Measurements from ENCODE around the gene EIF2B2.

Gene EIF2B2

DNA sequence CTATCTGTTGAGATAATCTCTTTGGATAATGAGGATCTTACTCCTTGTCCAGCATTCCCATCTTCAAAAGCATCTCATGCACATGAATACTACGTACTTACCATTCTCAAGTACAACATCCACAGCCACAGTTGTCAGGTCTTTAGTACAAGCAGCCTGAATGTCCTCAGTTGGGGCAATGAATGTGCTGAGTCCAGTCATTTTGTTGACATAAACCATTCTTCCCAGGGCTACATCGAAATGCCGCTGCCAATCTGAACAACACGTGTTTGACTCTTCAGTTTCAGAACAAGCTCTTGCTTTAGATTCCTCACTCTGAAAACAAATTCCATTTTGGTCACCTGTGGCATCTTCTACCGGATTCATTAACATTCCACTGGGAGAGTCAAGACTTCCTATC, 43.6 kb downstream of the EIF2B2 start:
- no peak for ATAC-seq
- TF ChIP-seq OSR1 (CRISPR knock-in tag; IDR thresholded peaks at IDR 0.05) (no peak), GLIS3 (CRISPR knock-in tag; IDR thresholded peaks at IDR 0.05) (no peak), ESRRG (CRISPR knock-in tag; IDR thresholded peaks at IDR 0.05) (no peak)
- TF ChIP-seq, protein P1, sequence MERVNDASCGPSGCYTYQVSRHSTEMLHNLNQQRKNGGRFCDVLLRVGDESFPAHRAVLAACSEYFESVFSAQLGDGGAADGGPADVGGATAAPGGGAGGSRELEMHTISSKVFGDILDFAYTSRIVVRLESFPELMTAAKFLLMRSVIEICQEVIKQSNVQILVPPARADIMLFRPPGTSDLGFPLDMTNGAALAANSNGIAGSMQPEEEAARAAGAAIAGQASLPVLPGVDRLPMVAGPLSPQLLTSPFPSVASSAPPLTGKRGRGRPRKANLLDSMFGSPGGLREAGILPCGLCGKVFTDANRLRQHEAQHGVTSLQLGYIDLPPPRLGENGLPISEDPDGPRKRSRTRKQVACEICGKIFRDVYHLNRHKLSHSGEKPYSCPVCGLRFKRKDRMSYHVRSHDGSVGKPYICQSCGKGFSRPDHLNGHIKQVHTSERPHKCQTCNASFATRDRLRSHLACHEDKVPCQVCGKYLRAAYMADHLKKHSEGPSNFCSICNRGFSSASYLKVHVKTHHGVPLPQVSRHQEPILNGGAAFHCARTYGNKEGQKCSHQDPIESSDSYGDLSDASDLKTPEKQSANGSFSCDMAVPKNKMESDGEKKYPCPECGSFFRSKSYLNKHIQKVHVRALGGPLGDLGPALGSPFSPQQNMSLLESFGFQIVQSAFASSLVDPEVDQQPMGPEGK (CRISPR knock-in tag; IDR thresholded peaks at IDR 0.05; ENCODE audit: borderline replicate concordance): no peak
- TF ChIP-seq, protein P2, sequence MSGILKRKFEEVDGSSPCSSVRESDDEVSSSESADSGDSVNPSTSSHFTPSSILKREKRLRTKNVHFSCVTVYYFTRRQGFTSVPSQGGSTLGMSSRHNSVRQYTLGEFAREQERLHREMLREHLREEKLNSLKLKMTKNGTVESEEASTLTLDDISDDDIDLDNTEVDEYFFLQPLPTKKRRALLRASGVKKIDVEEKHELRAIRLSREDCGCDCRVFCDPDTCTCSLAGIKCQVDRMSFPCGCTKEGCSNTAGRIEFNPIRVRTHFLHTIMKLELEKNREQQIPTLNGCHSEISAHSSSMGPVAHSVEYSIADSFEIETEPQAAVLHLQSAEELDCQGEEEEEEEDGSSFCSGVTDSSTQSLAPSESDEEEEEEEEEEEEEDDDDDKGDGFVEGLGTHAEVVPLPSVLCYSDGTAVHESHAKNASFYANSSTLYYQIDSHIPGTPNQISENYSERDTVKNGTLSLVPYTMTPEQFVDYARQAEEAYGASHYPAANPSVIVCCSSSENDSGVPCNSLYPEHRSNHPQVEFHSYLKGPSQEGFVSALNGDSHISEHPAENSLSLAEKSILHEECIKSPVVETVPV (CRISPR knock-in tag; IDR thresholded peaks at IDR 0.05): no peak
- TF ChIP-seq, protein P3, sequence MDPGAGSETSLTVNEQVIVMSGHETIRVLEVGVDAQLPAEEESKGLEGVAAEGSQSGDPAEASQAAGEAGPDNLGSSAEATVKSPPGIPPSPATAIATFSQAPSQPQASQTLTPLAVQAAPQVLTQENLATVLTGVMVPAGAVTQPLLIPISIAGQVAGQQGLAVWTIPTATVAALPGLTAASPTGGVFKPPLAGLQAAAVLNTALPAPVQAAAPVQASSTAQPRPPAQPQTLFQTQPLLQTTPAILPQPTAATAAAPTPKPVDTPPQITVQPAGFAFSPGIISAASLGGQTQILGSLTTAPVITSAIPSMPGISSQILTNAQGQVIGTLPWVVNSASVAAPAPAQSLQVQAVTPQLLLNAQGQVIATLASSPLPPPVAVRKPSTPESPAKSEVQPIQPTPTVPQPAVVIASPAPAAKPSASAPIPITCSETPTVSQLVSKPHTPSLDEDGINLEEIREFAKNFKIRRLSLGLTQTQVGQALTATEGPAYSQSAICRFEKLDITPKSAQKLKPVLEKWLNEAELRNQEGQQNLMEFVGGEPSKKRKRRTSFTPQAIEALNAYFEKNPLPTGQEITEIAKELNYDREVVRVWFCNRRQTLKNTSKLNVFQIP (CRISPR knock-in tag; IDR thresholded peaks at IDR 0.05; ENCODE audit: borderline replicate concordance, low read depth): no peak

DNA sequence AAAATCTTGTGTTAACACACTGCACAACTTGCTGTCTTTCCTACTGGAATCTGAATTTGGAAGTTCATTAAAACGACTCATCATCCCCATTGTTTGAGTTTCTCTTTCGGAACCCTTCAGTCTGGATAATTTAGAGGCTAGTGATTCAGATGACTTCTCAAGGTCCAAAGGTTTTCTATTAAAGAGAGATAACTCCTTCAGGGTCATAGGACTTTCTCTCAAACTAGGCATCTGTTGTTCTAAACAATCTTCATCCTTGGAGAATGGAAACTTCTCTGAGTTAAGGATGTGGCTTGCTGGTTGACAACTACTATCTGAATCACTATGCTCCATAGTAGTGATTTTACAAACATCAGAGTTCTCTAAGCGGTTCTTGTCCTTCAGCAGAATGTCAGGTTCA, 44.2 kb downstream of the EIF2B2 start:
- TF ChIP-seq RARB (CRISPR knock-in tag; IDR thresholded peaks at IDR 0.05): no peak
- no peak for TF ChIP-seq ZFP3 (CRISPR knock-in tag; IDR thresholded peaks at IDR 0.05)
- TF ChIP-seq ESRRG (CRISPR knock-in tag; IDR thresholded peaks at IDR 0.05): no peak
- no peak for ATAC-seq

DNA sequence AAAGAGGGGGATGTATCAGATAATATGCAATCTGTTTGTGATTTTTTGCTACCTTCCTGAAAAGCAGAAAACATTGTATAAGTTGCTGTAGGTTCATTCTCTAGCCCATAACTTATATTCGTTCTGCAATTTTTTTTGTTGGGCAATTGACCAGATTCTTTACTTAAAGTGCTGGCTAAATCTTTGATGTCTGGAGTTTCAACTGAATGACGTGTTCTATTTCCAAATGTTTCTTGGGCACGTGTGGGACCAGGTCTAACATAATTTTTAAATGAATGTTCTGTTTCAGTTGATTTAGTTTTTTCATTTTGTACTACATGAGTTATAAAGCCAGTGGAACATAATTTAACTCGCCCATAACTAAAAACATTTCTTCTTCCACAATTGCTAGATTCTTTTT, 44.8 kb downstream of the EIF2B2 start:
- ATAC-seq: no peak
- no peak for TF ChIP-seq BACH2 (CRISPR knock-in tag; IDR thresholded peaks at IDR 0.05; ENCODE audit: borderline replicate concordance)
- TF ChIP-seq, protein P4, sequence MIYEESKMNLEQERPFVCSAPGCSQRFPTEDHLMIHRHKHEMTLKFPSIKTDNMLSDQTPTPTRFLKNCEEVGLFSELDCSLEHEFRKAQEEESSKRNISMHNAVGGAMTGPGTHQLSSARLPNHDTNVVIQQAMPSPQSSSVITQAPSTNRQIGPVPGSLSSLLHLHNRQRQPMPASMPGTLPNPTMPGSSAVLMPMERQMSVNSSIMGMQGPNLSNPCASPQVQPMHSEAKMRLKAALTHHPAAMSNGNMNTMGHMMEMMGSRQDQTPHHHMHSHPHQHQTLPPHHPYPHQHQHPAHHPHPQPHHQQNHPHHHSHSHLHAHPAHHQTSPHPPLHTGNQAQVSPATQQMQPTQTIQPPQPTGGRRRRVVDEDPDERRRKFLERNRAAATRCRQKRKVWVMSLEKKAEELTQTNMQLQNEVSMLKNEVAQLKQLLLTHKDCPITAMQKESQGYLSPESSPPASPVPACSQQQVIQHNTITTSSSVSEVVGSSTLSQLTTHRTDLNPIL (CRISPR knock-in tag; IDR thresholded peaks at IDR 0.05; ENCODE audit: low read depth): no peak
- no peak for TF ChIP-seq GLIS3 (CRISPR knock-in tag; IDR thresholded peaks at IDR 0.05)
- TF ChIP-seq SNAI2 (CRISPR knock-in tag; IDR thresholded peaks at IDR 0.05): no peak

DNA sequence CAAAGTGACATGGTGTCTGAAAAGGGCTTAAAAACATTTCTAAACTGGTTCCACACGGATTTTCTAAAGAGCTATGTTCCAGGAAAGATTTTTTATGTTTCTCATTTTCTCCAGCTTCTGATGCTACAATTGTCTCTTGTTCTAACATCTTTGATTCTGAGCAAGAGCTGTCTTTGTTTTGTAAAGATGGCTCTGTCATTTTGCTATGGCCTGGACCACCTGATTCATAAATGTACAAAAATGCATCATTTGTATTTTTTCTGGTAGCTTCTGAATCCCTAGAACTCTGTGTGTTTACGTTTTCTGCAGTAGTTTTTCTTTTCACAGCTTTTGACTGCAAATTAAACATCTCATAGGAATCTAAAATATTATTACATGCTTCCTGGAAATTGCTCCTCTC, 45.4 kb downstream of the EIF2B2 start:
- no peak for ATAC-seq
- TF ChIP-seq SNAI2 (CRISPR knock-in tag; IDR thresholded peaks at IDR 0.05): no peak
- TF ChIP-seq ISL1 (CRISPR knock-in tag; IDR thresholded peaks at IDR 0.05): no peak
- no peak for TF ChIP-seq ARNTL (CRISPR knock-in tag; IDR thresholded peaks at IDR 0.05; ENCODE audit: borderline replicate concordance, low read depth)
- TF ChIP-seq, protein P4 (CRISPR knock-in tag; IDR thresholded peaks at IDR 0.05; ENCODE audit: low read depth): no peak
- TF ChIP-seq, protein P3 (CRISPR knock-in tag; IDR thresholded peaks at IDR 0.05; ENCODE audit: borderline replicate concordance, low read depth): no peak
- TF ChIP-seq PPARA (CRISPR knock-in tag; IDR thresholded peaks at IDR 0.05; ENCODE audit: borderline replicate concordance): no peak
- TF ChIP-seq ESRRG (CRISPR knock-in tag; IDR thresholded peaks at IDR 0.05): no peak
- no peak for TF ChIP-seq OSR1 (CRISPR knock-in tag; IDR thresholded peaks at IDR 0.05)
- TF ChIP-seq ZFP3 (CRISPR knock-in tag; IDR thresholded peaks at IDR 0.05): no peak
- TF ChIP-seq, protein P1 (CRISPR knock-in tag; IDR thresholded peaks at IDR 0.05; ENCODE audit: borderline replicate concordance): no peak
- TF ChIP-seq ZC3H10 (CRISPR knock-in tag; IDR thresholded peaks at IDR 0.05): no peak
- no peak for TF ChIP-seq CSDC2 (CRISPR knock-in tag; IDR thresholded peaks at IDR 0.05)
- TF ChIP-seq ZNF70 (CRISPR knock-in tag; IDR thresholded peaks at IDR 0.05): no peak
- TF ChIP-seq ZFP30 (CRISPR knock-in tag; IDR thresholded peaks at IDR 0.05): no peak
- TF ChIP-seq, protein P5, sequence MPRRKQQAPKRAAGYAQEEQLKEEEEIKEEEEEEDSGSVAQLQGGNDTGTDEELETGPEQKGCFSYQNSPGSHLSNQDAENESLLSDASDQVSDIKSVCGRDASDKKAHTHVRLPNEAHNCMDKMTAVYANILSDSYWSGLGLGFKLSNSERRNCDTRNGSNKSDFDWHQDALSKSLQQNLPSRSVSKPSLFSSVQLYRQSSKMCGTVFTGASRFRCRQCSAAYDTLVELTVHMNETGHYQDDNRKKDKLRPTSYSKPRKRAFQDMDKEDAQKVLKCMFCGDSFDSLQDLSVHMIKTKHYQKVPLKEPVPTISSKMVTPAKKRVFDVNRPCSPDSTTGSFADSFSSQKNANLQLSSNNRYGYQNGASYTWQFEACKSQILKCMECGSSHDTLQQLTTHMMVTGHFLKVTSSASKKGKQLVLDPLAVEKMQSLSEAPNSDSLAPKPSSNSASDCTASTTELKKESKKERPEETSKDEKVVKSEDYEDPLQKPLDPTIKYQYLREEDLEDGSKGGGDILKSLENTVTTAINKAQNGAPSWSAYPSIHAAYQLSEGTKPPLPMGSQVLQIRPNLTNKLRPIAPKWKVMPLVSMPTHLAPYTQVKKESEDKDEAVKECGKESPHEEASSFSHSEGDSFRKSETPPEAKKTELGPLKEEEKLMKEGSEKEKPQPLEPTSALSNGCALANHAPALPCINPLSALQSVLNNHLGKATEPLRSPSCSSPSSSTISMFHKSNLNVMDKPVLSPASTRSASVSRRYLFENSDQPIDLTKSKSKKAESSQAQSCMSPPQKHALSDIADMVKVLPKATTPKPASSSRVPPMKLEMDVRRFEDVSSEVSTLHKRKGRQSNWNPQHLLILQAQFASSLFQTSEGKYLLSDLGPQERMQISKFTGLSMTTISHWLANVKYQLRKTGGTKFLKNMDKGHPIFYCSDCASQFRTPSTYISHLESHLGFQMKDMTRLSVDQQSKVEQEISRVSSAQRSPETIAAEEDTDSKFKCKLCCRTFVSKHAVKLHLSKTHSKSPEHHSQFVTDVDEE (CRISPR knock-in tag; IDR thresholded peaks at IDR 0.05): no peak
- TF ChIP-seq GLIS3 (CRISPR knock-in tag; IDR thresholded peaks at IDR 0.05): no peak
- TF ChIP-seq TCF4 (CRISPR knock-in tag; IDR thresholded peaks at IDR 0.05; ENCODE audit: borderline replicate concordance): no peak

All from SK-N-SH treated with all-trans-retinoic acid at 6 μM for 48 hours (cell line).